ENCODE measurements around the gene NPLOC4. TPM values are rescaled to one million over a fixed set of nuclear protein-coding genes. Genes with fewer than 3 reads are reported as not detected.
"Not testable (repeated sequence)": the region's sequence is repeated elsewhere in the genome, so short reads cannot be mapped to it uniquely, and the experiment has no call there.

NPLOC4 gene
- total RNA-seq, 1 experiment from 2014 or later, result 146 TPM

- no peaks in the 10 kb centered on the region for H3K9me3 Mint-ChIP-seq (ENCODE audit: low read depth, unreplicated experiment)
- CTCF ChIA-PET, result no interaction called here
- H3K4me3 Mint-ChIP-seq (ENCODE audit: low read depth, unreplicated experiment), result no peak overlapping the region
- no TSS peak for BruUV-seq (replicated peaks)
- no peaks in the 10 kb centered on the region for H3K27me3 Mint-ChIP-seq (ENCODE audit: unreplicated experiment)
- intact Hi-C loops (cut with micrococcal nuclease; ENCODE audit: unreplicated experiment), result no loop called here
- H3K27ac Mint-ChIP-seq (ENCODE audit: unreplicated experiment), result no peak overlapping the region
- peaks cover 19% of the 10 kb centered on the region for H3K4me1 Mint-ChIP-seq (ENCODE audit: low read depth, unreplicated experiment)
- no peak for TF ChIP-seq CTCF (IDR thresholded peaks at IDR 0.05; ENCODE audit: unreplicated experiment)
- no peak for DNase-seq
- peaks cover 58% of the 10 kb centered on the region for H3K36me3 Mint-ChIP-seq (ENCODE audit: insufficient read depth, unreplicated experiment)
Measured at GRCh38 chr17:81680150-81680549, 43.2 kb upstream of the NPLOC4 start.

- no peak for DNase-seq
- intact Hi-C loops (cut with micrococcal nuclease; ENCODE audit: unreplicated experiment), result no loop called here
- peaks cover 12% of the 10 kb centered on the region for H3K4me1 Mint-ChIP-seq (ENCODE audit: low read depth, unreplicated experiment)
- H3K27ac Mint-ChIP-seq (ENCODE audit: unreplicated experiment), result no peak overlapping the region
- CTCF ChIA-PET, result no interaction called here
- H3K9me3 Mint-ChIP-seq (ENCODE audit: low read depth, unreplicated experiment), result no peaks in the 10 kb centered on the region
- H3K27me3 Mint-ChIP-seq (ENCODE audit: unreplicated experiment), result no peaks in the 10 kb centered on the region
- H3K4me3 Mint-ChIP-seq (ENCODE audit: low read depth, unreplicated experiment), result no peak overlapping the region
- no TSS peak for BruUV-seq (replicated peaks)
- no peak for TF ChIP-seq CTCF (IDR thresholded peaks at IDR 0.05; ENCODE audit: unreplicated experiment)
- peaks cover 61% of the 10 kb centered on the region for H3K36me3 Mint-ChIP-seq (ENCODE audit: insufficient read depth, unreplicated experiment)
Measured at GRCh38 chr17:81676906-81677305, 40.0 kb upstream of the NPLOC4 start.

- intact Hi-C loops (cut with micrococcal nuclease; ENCODE audit: unreplicated experiment); H3K27ac Mint-ChIP-seq (ENCODE audit: unreplicated experiment); H3K4me3 Mint-ChIP-seq (ENCODE audit: low read depth, unreplicated experiment); H3K4me1 Mint-ChIP-seq (ENCODE audit: low read depth, unreplicated experiment); H3K27me3 Mint-ChIP-seq (ENCODE audit: unreplicated experiment); H3K9me3 Mint-ChIP-seq (ENCODE audit: low read depth, unreplicated experiment); BruUV-seq (replicated peaks); CTCF ChIA-PET: not testable (repeated sequence)
- peaks cover 63% of the 10 kb centered on the region for H3K36me3 Mint-ChIP-seq (ENCODE audit: insufficient read depth, unreplicated experiment)
- peak; percentile 32 for DNase-seq
- peak; percentile 55 for TF ChIP-seq CTCF (IDR thresholded peaks at IDR 0.05; ENCODE audit: unreplicated experiment)
Measured at GRCh38 chr17:81675515-81676221, 38.8 kb upstream of the NPLOC4 start.

- DNase-seq, result no peak
- Mint-ChIP-seq H3K4me3 (ENCODE audit: low read depth, unreplicated experiment) (no peak overlapping the region), H3K27ac (ENCODE audit: unreplicated experiment) (no peak overlapping the region), H3K36me3 (ENCODE audit: insufficient read depth, unreplicated experiment) (peaks cover 65% of the 10 kb centered on the region), H3K4me1 (ENCODE audit: low read depth, unreplicated experiment) (peaks cover 7% of the 10 kb centered on the region), H3K9me3 (ENCODE audit: low read depth, unreplicated experiment) (no peaks in the 10 kb centered on the region), H3K27me3 (ENCODE audit: unreplicated experiment) (no peaks in the 10 kb centered on the region)
- CTCF ChIA-PET, result no interaction called here
- BruUV-seq (replicated peaks), result no TSS peak
- TF ChIP-seq CTCF (IDR thresholded peaks at IDR 0.05; ENCODE audit: unreplicated experiment), result no peak
- intact Hi-C loops (cut with micrococcal nuclease; ENCODE audit: unreplicated experiment), result no loop called here
Measured at GRCh38 chr17:81673561-81674258, 36.8 kb upstream of the NPLOC4 start.
